Stimulated activated CD4-positive, alpha-beta T cell treated with anti-CD3 and anti-CD28 coated beads, Interleukin-2, amount 100 ng/mL, for 48 hours (primary cell): ENCODE measurements around the gene NRXN3.

Experiments
- DNase-seq, 2 donors: peaks; one replicate each; pipeline ENCODE4 v3.0.0-alpha.2; 2020

NRXN3 gene

DNA sequence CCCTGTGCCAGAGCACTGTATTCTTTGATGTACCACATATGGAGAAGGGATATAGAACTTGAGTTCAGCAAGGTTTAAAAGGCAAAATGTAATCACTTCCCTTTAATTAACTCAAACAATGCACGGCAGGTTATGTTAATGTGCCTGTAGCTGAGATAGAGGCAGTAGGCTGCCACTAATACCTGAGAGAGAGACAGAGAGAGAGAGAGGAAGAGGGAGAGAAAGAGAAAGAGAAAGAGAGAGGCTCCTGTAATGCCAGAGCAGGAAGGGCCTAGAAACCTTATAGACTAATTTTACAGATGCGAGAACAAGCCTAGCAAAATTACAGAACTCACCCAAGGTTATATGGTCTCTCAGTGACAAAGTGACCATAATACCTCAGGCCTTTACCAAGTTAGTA lies 679.8 kb downstream of the NRXN3 start:
- DNase-seq = no peak

- no peak for DNase-seq
These were observed 681.0 kb downstream of the NRXN3 start for GRCh38 chr14:78851189-78851588.

DNA sequence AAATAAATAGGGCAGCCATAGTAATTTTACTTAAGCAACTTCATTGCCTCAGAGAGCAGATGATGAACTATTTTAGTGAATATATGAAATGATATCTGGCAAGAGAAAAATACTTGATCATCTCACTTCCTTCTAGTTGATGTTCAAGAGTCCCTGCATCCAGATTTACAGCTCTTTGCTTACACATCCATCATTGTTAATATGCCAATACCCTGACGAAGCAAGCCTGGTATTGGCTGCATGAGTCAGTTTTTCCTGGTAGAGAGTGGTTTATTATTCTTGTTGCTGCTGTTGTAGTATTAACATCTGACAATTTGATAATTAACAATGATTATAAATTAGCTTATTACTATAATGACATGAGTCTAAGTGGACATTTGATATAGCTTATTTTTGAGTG lies 681.9 kb downstream of the NRXN3 start:
- no peak for DNase-seq

DNA sequence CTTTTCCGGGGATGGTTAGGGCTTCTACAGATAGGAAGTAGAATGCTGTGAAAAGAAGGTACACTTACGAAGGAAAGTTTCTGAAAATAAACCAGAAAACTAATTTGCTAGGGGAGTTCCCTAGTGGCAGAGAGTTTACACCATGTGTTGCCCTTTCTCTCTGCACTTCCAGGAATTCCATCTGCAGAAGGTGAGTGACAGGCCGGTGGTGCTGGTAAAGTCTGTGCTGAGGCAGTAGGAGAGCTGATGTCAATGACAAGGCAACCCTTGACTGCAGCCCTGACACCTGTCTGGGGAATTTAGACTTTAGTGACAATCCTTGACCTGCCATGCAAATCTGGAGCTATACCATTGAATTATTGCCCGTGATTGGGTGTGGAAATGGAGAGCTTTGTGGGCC lies 687.8 kb downstream of the NRXN3 start:
- no peak for DNase-seq

GRCh38 chr14:78863143-78863542 lies 693.0 kb downstream of the NRXN3 start:
- DNase-seq = peak; percentile 4 to 11

GRCh38 chr14:78872837-78873236 lies 702.7 kb downstream of the NRXN3 start:
- DNase-seq = no peak

GRCh38 chr14:78873581-78873980 lies 703.4 kb downstream of the NRXN3 start:
- DNase-seq = no peak

- DNase-seq = no peak
These were observed 704.9 kb downstream of the NRXN3 start for GRCh38 chr14:78875049-78875448.

GRCh38 chr14:78885884-78886283 lies 715.7 kb downstream of the NRXN3 start:
- no peak for DNase-seq

DNA sequence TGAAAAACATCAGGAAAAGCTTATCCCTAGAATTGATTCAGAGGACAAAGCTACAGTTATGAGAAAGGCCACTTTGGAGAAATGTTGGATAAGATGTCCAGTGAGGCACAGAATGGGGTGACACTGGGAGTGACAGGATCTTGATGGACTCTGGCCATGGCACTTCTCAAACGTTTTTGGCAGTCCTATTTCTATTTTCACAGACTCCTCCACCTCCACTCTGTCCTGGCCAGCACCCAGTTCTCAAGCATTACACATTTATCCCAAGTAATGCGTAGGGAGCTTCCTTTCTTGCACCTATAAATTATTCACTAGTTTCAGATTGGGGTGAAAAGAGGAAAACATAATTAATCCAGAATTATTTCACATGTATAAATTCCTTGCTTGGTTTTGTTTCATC lies 727.3 kb downstream of the NRXN3 start:
- no peak for DNase-seq

- no peak for DNase-seq
These were observed 731.9 kb downstream of the NRXN3 start for GRCh38 chr14:78902010-78902623.

DNA sequence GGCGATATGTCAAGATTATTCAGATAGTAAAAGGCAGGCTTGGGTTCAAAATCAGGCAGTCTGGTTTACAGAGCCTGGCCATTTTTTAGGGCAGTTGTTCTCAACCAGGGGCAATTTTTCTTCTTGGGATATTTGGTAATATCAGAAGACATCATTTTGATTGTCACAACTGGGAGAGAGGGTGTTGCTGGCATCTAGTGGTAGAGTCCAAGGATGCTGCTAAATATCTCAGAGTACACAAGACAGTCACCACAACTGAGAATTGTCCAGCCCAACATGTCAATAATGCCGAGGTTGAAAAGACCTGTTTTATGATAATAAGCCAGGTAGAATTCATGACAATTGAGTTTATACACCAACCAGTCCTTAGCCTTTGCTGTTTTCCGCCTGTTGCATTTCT lies 733.9 kb downstream of the NRXN3 start:
- no peak for DNase-seq

DNA sequence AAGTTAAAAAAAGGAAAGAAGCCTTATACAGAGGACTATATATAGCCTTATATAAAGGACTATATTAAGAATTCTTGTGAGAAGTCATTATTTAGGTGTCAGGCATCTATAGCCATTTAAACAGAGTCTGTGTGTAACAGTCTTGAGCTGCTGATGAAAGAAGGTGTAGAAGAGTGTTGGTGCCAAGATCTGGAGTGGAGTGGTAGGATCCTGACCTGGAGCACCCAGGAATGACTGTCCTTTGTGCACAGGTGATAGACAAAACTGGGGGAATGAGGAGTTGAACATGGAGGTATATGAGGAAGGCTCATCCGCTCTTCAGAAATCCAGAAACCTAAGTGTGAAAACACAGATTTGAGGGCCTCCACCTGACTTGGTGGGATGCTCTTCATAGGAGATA lies 747.3 kb downstream of the NRXN3 start:
- no peak for DNase-seq

- DNase-seq = no peak
These were observed 751.7 kb downstream of the NRXN3 start for GRCh38 chr14:78921856-78922255.

DNA sequence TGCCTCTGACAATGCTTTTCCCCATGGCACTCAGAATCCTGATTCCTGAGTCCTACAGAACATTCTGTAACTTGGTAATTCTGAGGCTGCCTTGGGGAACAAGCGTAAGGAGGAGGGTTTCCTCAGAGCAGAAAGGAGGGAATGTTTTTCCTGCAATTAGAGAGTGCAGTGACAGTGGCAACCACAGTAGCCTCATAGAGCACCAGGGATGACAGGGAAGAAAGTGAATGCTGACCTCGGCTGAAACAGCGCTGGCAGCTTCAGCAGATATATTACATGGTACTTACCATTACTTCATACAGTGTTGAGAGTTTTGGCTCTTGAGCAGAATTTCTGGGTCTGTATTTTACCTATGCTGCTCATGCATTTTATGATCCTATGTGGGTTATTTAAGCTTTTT lies 757.1 kb downstream of the NRXN3 start:
- no peak for DNase-seq

DNA sequence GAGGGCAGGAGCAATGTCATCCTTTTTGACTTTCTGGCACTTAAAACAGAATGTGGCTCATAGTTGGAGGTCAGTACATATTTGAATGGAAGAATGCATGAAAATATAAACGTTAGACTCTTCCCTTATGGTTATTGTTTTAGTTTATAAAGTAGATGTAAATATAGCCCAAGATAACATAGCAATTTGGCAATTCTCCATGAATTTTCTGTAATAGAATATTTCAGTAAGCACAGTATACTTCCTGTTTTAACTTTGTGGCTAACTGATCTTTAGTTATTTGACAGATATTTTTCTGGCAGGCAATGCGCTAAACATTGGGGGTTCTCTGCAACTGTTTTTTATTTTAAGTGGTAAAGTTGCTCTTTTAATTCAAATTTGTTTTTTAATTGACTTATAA lies 763.0 kb downstream of the NRXN3 start:
- no peak for DNase-seq

DNA sequence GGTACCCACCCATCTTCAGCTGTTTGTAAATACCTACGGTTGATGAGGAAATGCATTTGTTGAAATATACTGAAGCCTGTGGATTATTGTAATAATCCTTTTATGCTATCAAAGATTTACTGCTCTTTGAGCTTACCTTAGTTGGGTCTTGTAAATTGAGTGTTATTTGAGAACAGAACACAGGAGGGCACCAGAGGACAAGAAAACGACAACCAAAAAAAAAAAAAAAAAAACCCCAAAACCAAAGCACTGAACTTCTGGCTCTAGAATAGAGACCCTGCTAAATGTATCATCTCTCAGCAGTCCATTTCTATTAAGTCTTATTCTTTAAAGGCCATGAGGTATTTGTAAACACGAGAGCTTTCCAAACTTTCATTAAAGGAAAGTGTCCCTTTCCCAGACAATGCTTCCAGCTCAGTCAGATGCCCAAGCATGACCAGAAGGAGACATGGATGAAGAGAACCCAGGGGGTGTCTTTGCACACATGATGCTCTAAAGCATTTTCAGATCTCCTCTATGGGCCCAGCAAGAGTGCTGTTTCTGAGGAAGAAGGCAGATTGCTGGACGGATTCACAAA lies 763.9 kb downstream of the NRXN3 start:
- DNase-seq = no peak

DNA sequence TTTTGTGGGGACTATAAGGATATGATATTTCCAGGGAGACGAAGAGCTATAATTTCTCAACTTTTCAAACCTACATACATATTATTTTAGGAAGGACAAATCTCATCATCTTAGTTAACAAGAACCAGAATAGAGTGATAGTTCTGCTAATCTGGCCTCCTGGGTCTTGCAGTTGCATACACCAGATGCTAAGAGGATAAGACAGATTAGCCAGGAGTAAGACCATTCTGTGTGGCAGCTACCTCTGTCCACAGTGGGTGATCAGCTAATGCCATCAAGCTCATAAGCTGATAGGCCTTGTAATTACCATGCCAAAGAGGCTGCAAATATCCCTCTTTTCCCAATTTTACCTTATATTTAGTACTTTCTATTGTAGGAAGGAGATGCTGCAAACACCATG lies 776.8 kb downstream of the NRXN3 start:
- no peak for DNase-seq

DNA sequence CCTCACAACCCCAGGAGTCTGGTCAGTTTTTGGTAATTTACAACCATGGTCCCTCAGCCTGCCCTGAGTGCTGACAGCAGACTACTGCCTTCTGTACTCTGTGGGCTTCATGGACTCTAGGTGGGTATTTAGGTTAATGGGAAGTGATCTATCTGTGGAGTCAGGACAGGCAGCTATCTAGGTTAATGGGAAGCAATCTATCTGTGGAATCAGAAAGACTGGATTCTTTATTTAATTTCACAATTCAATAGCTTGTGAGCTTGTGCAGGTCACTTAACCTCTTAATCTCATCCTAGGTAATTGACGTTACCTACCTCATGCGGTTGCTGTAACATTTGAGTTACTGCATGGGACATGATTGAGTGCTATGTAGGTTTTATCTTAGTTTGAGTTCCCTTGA lies 777.5 kb downstream of the NRXN3 start:
- DNase-seq = no peak

- DNase-seq = no peak
These were observed 780.5 kb downstream of the NRXN3 start for GRCh38 chr14:78950649-78951048.

DNA sequence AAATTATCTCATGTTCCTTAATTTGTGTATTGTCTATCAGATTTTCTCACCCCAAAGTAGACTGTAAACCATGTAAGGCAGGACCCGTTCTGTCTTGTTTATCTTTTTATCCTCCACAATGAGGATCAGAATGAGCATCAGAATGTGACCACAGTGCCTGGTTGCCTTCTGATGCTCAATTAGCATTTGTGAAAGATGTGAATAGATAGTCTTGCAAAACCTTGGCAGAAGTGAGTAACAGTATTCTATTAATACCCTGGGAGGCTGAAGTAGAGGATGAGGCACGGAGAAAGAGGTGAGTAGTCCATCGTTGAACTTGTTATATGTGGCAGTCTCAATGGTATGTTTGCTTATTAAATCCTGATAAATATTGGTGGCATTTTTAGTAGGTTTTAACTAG lies 781.4 kb downstream of the NRXN3 start:
- DNase-seq = no peak

- DNase-seq = peak; percentile 38 to 50
These were observed 789.6 kb downstream of the NRXN3 start for GRCh38 chr14:78959674-78960264.

GRCh38 chr14:78967111-78967809 lies 797.1 kb downstream of the NRXN3 start:
- no peak for DNase-seq

GRCh38 chr14:78968265-78968664 lies 798.1 kb downstream of the NRXN3 start:
- no peak for DNase-seq
